NCI-H146 treated with DMSO at 0.1 percent for 48 hours (cell line): ENCODE data around the gene CSH1.
"Not testable (repeated sequence)": the region's sequence is repeated elsewhere in the genome, so short reads cannot be mapped to it uniquely, and the experiment has no call there.

Source experiments
- DNase-seq: peaks from one replicate; lab custom pipeline; 2025; ENCODE audit not compliant: unreplicated experiment; lab: John Stamatoyannopoulos, UW

Gene CSH1

GRCh38 chr17:63896524-63897354 lies at the start of gene CSH1:
CSH1 (minus strand) TSS chr17:63896574; CDS start chr17:63896511, 63 bp downstream.
- DNase-seq, result not testable (repeated sequence)

GRCh38 chr17:63945784-63946439 lies 49.5 kb upstream of the CSH1 start:
- DNase-seq, result no peak

- no peak for DNase-seq
These were observed 48.5 kb upstream of the CSH1 start for GRCh38 chr17:63944736-63945499.

GRCh38 chr17:63943745-63944144 lies 47.4 kb upstream of the CSH1 start:
- no peak for DNase-seq

GRCh38 chr17:63942309-63942985 lies 46.1 kb upstream of the CSH1 start:
- DNase-seq, result no peak

- DNase-seq, result no peak
These were observed 45.4 kb upstream of the CSH1 start for GRCh38 chr17:63941751-63942150.

- DNase-seq, result no peak
These were observed 44.8 kb upstream of the CSH1 start for GRCh38 chr17:63941162-63941561.

GRCh38 chr17:63940584-63940983 lies 44.2 kb upstream of the CSH1 start:
- DNase-seq, result no peak

GRCh38 chr17:63939884-63940283 lies 43.5 kb upstream of the CSH1 start:
- DNase-seq, result no peak

GRCh38 chr17:63939401-63939800 lies 43.0 kb upstream of the CSH1 start:
- no peak for DNase-seq

GRCh38 chr17:63937920-63938319 lies 41.5 kb upstream of the CSH1 start:
- DNase-seq, result no peak

- no peak for DNase-seq
These were observed 40.9 kb upstream of the CSH1 start for GRCh38 chr17:63937319-63937718.

GRCh38 chr17:63934183-63935112 lies 38.1 kb upstream of the CSH1 start:
- DNase-seq, result no peak

- DNase-seq, result no peak
These were observed 37.2 kb upstream of the CSH1 start for GRCh38 chr17:63933598-63933997.

GRCh38 chr17:63932721-63933120 lies 36.3 kb upstream of the CSH1 start:
- DNase-seq, result no peak

- DNase-seq, result no peak
These were observed 35.7 kb upstream of the CSH1 start, which contains the start of gene CD79B for GRCh38 chr17:63931981-63932561. CD79B (minus strand) TSS chr17:63932331; CDS start chr17:63932261, 70 bp downstream.

GRCh38 chr17:63930951-63931575 lies 34.7 kb upstream of the CSH1 start:
- no peak for DNase-seq

- no peak for DNase-seq
These were observed 33.7 kb upstream of the CSH1 start for GRCh38 chr17:63929860-63930766.
